ENCODE data around the gene UVRAG.

The UVRAG gene

DNA sequence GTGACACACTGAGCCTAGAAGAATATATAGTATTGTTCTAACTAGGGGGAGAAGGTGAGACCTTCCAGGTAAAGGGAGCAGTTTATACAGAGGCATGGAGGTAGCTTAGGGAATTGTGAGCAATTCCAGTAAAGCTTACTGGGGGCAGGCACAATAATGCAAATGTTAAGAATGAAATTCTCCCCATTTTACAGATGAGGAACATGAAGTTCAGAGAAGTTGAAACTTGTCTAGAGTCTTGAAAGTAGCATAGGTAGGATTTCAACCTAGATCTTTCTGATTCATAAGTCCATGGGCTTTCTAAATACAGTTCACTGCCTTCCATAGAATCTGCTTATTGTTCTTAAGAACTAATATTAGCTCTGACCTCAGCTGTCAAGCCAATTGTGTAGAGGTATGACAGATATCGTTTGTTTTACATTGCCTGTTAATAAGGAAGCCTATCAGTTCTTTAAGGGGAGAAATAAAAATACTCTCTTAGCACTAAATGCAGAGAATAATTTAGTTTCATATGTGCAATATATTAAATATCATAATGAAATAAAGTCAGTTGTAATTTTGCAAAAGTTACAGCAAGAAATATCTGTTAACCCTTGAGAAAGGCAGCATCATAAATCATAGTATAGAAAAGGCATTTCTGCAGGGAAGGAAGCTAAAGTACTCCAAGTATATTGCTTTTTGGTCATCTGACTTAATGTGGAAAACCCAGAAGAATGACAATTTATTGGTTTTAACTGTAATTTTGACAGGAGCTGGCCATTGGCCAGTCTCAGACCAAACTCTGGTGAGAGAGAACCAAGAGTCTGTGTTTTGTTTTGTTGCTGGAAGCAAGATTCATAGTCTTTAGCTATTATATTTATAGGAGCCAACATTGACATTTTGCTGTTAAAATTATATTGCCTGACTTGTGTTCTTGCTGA, 181.8 kb downstream of the UVRAG start:
- no peaks in the 10 kb centered on the region for H4K20me1 ChIP-seq (ENCODE audit: insufficient read depth, low read length)
- H3K9me3 ChIP-seq (ENCODE audit: low read length), result peaks cover 10% of the 10 kb centered on the region
- no peak overlapping the region for H3K9ac ChIP-seq (ENCODE audit: low read length)
- peaks cover 29% of the 10 kb centered on the region for H3K36me3 ChIP-seq (ENCODE audit: insufficient read depth, low read length)
- no peaks in the 10 kb centered on the region for H3K79me2 ChIP-seq (ENCODE audit: insufficient read depth, low read length)
- no peak overlapping the region for H3K4me2 ChIP-seq (ENCODE audit: low read length)
- no peaks in the 10 kb centered on the region for H3F3A ChIP-seq (ENCODE audit: insufficient read depth, low read length)
- no peak overlapping the region for H3K4me3 ChIP-seq (ENCODE audit: low read depth, low read length, poor library complexity, severe bottlenecking)
- H3K4me1 ChIP-seq (ENCODE audit: insufficient read depth, low read length, severe bottlenecking), result no peaks in the 10 kb centered on the region
- no peak overlapping the region for H2AFZ ChIP-seq (ENCODE audit: low read length)
- TF ChIP-seq CTCF (IDR thresholded peaks at IDR 0.05; ENCODE audit: low read length), result no peak
- TF ChIP-seq EZH2 (IDR thresholded peaks at IDR 0.05; ENCODE audit: borderline replicate concordance, low read length), result no peak
- no peak overlapping the region for H3K27ac ChIP-seq (ENCODE audit: low read depth, low read length, poor library complexity, severe bottlenecking)
- H3K27me3 ChIP-seq (ENCODE audit: insufficient read depth, low read length), result no peaks in the 10 kb centered on the region
- H3K9me2 ChIP-seq (ENCODE audit: low read depth, low read length), result no peaks in the 10 kb centered on the region

- Histone ChIP-seq H3K27me3 (ENCODE audit: insufficient read depth, low read length) (no peaks in the 10 kb centered on the region), H3K4me3 (ENCODE audit: low read depth, low read length, poor library complexity, severe bottlenecking) (no peak overlapping the region), H2AFZ (ENCODE audit: low read length) (no peak overlapping the region), H4K20me1 (ENCODE audit: insufficient read depth, low read length) (no peaks in the 10 kb centered on the region), H3K36me3 (ENCODE audit: insufficient read depth, low read length) (peaks cover 67% of the 10 kb centered on the region), H3K9me2 (ENCODE audit: low read depth, low read length) (no peaks in the 10 kb centered on the region), H3K9me3 (ENCODE audit: low read length) (peaks cover 10% of the 10 kb centered on the region), H3K79me2 (ENCODE audit: insufficient read depth, low read length) (no peaks in the 10 kb centered on the region), H3K4me2 (ENCODE audit: low read length) (no peak overlapping the region), H3K4me1 (ENCODE audit: insufficient read depth, low read length, severe bottlenecking) (no peaks in the 10 kb centered on the region), H3K9ac (ENCODE audit: low read length) (no peak overlapping the region), H3F3A (ENCODE audit: insufficient read depth, low read length) (no peaks in the 10 kb centered on the region), H3K27ac (ENCODE audit: low read depth, low read length, poor library complexity, severe bottlenecking) (no peak overlapping the region)
- TF ChIP-seq CTCF (IDR thresholded peaks at IDR 0.05; ENCODE audit: low read length), result no peak
- TF ChIP-seq EZH2 (IDR thresholded peaks at IDR 0.05; ENCODE audit: borderline replicate concordance, low read length), result no peak
These were observed 189.4 kb downstream of the UVRAG start for GRCh38 chr11:76004400-76004799.

DNA sequence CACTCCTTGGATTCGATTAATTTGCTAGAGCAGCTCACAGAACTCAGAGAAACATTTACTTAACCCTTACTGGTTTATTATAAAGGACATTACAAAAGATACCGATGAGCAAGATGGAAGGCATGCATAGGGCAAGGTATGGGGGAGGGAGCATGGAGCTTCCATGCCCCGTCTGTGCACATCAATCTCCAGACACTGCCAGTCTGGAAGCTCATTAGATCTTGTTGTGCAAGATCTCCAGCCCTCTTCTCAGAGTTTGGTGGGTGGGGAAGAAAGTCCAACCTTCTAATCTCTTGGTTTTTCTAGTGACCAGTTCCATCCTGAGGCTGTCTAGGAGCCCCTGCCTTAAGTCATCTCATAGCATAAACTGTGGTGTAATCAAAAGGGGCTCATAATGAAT, 190.7 kb downstream of the UVRAG start:
- no peaks in the 10 kb centered on the region for H3K27me3 ChIP-seq (ENCODE audit: insufficient read depth, low read length)
- H3K79me2 ChIP-seq (ENCODE audit: insufficient read depth, low read length), result no peaks in the 10 kb centered on the region
- no peak overlapping the region for H3K27ac ChIP-seq (ENCODE audit: low read depth, low read length, poor library complexity, severe bottlenecking)
- H3K4me2 ChIP-seq (ENCODE audit: low read length), result no peak overlapping the region
- H3K4me1 ChIP-seq (ENCODE audit: insufficient read depth, low read length, severe bottlenecking), result no peaks in the 10 kb centered on the region
- TF ChIP-seq EZH2 (IDR thresholded peaks at IDR 0.05; ENCODE audit: borderline replicate concordance, low read length) (no peak), CTCF (IDR thresholded peaks at IDR 0.05; ENCODE audit: low read length) (no peak)
- no peaks in the 10 kb centered on the region for H4K20me1 ChIP-seq (ENCODE audit: insufficient read depth, low read length)
- H3K9ac ChIP-seq (ENCODE audit: low read length), result no peak overlapping the region
- no peak overlapping the region for H3K4me3 ChIP-seq (ENCODE audit: low read depth, low read length, poor library complexity, severe bottlenecking)
- peaks cover 7% of the 10 kb centered on the region for H3K9me3 ChIP-seq (ENCODE audit: low read length)
- no peaks in the 10 kb centered on the region for H3K9me2 ChIP-seq (ENCODE audit: low read depth, low read length)
- H2AFZ ChIP-seq (ENCODE audit: low read length), result no peak overlapping the region
- H3F3A ChIP-seq (ENCODE audit: insufficient read depth, low read length), result no peaks in the 10 kb centered on the region
- peaks cover 66% of the 10 kb centered on the region for H3K36me3 ChIP-seq (ENCODE audit: insufficient read depth, low read length)

Data from OCI-LY1 (cell line).